Measurements from ENCODE around the gene RPL22.

RPL22 gene

DNA sequence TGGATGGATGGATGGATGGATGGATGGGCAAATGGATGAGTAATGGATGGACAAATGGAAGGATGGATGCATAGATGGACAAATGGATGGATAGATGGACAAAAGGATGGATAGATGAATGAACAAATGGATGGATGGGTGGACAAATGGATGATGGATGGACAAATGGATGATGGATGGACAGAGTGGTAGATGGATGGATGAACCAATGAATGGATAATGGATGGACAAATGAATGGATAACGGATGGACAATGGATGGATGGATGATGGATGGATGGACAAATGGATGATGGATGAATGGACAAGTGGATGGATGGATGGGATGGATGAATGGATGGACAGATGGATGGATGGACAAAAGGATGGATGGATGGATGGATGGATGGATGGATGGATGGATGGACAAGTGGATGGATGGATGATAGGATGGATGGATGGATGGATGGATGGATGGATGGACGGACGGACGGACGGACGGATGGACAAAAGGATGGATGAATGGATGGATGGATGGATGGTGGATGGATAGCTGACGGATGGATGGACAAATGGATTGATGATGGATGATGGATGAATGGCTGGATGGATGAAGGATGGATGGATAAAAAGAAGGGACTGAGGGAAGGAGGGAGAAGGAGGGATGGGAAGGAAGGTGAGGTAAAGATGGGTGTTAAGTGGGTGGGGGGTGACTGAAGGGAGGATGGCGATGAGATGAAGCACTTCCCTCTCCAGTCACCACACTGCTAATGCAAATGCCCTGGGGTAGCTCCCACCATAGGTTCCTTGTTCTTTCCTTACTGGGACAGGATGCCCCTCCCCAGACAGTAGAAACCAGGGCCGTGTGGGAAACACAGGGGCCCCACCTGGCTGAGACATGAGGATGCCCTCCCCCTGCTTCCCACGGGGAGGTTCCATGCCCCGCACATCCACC, 49.1 kb downstream of the RPL22 start:
- DNase-seq, result no peak

- DNase-seq, result no peak
These were observed 49.8 kb downstream of the RPL22 start for GRCh38 chr1:6149597-6149996.

DNA sequence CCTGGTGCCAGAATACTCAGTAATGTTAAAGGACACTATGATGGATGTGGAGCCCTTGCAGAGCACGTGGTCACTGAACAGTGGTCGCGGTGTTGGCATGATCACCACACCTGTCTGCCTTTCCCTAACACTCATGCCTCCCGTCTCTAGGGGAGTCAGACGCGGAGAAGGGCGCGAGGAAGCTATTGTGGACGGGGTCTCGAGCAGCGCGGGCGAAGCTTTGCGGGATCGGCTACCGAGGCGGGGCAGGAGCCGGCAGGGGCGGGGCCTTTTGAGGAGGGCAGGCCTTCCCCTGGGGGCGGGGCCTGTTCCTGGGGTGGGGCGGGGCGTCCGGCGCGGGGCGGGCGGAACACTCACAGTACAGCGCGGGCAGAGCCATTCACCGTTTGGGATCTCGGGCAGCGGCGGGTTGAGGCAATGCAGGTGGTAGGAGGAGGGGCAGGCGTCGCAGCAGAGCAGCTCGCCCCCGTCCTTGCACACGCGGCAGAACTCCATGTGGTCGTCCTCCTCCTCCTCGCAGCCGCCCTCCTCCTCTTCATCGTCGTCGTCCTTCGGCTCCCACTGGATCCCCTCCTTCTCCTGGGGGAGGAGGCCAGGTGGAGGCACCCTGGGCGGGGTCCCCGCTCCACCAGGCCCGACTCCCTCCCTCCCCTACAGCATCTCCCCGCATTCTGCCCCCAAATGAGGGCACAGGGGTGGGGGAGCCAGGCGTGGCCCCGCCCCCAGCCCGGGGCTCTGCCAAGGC, 50.7 kb downstream of the RPL22 start:
- DNase-seq, result peak; percentile 20

- no peak for DNase-seq
These were observed 53.5 kb downstream of the RPL22 start for GRCh38 chr1:6145864-6146410.

GRCh38 chr1:6145396-6145750, 54.0 kb downstream of the RPL22 start:
- DNase-seq, result no peak

GRCh38 chr1:6144647-6145395, 54.6 kb downstream of the RPL22 start:
- DNase-seq, result no peak

- DNase-seq, result no peak
These were observed 55.2 kb downstream of the RPL22 start for GRCh38 chr1:6144175-6144574.

DNA sequence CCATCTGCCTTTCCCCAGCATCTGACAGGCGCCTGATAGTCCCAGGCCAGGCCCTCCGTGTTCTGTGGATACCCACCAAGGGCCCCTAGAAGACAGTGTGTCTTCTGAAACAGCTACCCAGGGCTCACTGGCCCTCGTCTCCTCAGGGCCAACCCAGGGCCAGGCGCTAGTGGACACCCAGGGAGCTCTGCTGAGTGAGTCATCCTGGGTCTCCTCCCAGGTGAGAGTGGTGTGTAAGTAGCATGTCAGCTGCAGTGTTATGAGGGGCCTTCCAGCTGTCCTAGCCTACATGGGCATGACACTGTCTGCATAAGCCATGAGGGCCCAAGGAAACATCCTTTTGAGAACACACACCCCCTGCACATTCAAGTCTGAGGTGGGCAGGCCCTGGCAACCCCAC, 56.0 kb downstream of the RPL22 start:
- DNase-seq, result no peak

GRCh38 chr1:6142734-6143133, 56.7 kb downstream of the RPL22 start:
- DNase-seq, result no peak

DNA sequence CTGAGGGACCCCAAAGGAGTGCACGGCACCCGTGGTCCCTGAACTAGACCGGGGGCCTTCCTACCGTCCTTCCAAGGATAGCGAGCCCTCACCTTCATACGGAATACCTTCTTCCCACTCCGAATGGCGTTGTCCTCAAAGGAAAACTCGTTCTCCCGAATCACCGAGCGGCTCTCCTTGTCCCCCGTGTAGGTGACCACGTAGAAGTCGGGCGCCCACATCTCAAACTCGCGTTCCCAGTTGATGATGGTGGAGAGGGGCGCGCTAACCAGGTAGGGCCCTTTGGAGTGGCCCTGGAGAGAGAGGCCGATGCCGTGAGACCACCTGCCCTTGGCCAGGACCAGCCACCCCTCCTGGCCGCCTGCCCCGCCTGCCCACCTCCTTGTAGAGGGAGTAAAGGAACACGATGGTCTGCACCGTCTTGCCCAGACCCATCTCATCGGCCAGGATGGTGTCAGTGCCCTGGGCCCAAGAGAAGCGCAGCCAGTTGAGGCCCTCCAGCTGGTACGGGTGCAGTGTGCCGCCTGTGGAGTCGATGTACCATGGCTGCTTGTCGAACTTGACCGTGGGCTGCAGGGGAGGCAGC, 57.3 kb downstream of the RPL22 start:
- no peak for DNase-seq

GRCh38 chr1:6141592-6141991, 57.8 kb downstream of the RPL22 start:
- no peak for DNase-seq

GRCh38 chr1:6140413-6140812, 59.0 kb downstream of the RPL22 start:
- DNase-seq, result no peak

DNA sequence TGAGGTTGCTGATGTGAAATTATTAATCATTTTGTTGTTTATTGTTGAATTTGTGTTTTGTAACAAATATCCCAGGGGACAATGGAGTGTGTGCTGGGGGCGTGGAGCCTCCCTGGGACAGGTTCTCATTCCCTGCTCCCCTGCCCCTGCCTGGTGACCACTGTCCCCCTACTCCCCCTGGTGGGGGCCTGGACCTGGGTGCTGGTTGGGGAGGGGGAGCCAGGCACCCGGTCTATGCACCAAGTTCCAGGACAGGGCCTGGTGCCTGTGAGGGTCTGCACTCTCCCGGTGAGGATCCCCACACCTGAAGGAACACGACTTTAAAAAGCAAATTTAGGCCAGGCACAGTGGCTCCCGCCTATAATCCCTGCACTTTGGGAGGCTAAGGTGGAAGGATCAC, 61.6 kb downstream of the RPL22 start:
- no peak for DNase-seq

- no peak for DNase-seq
These were observed 62.7 kb downstream of the RPL22 start for GRCh38 chr1:6136516-6137220.

All from fibroblast of skin of right quadriceps (primary cell).